ENCODE data around the gene UBE2J2.

- TF ChIP-seq EZH2 (IDR thresholded peaks at IDR 0.05; ENCODE audit: insufficient read depth, poor library complexity, severe bottlenecking) (no peak), EZH2phosphoT487 (IDR thresholded peaks at IDR 0.05; ENCODE audit: insufficient read depth, low read depth) (no peak)
Observed at GRCh38 chr1:1311107-1312104, 37.8 kb upstream of the UBE2J2 start.
